ENCODE measurements around the gene CUL1. TPM values are rescaled to one million over a fixed set of nuclear protein-coding genes. Genes with fewer than 3 reads are reported as not detected.
A peak's percentile ranks its signal among the peaks of the same experiment; 100 is the strongest.

CUL1 gene
- total RNA-seq, 2 experiments from 2014 or later, result 72.7 to 75.3 TPM

- Mint-ChIP-seq H3K4me1 (no peaks in the 10 kb centered on the region), H3K36me3 (no peaks in the 10 kb centered on the region), H3K27me3 (no peaks in the 10 kb centered on the region), H3K27ac (no peak overlapping the region), H3K9me3 (peaks cover 4% of the 10 kb centered on the region), H3K4me3 (no peak overlapping the region)
- DNase-seq, result no peak
Measured at GRCh38 chr7:148686312-148686937, 12.3 kb upstream of the CUL1 start.

GRCh38 chr7:148687555-148687954, 11.1 kb upstream of the CUL1 start:
- DNase-seq, result no peak
- no peak overlapping the region for H3K27ac Mint-ChIP-seq
- H3K27me3 Mint-ChIP-seq, result no peaks in the 10 kb centered on the region
- no peaks in the 10 kb centered on the region for H3K9me3 Mint-ChIP-seq
- no peaks in the 10 kb centered on the region for H3K36me3 Mint-ChIP-seq
- no peaks in the 10 kb centered on the region for H3K4me1 Mint-ChIP-seq
- no peak overlapping the region for H3K4me3 Mint-ChIP-seq

DNA sequence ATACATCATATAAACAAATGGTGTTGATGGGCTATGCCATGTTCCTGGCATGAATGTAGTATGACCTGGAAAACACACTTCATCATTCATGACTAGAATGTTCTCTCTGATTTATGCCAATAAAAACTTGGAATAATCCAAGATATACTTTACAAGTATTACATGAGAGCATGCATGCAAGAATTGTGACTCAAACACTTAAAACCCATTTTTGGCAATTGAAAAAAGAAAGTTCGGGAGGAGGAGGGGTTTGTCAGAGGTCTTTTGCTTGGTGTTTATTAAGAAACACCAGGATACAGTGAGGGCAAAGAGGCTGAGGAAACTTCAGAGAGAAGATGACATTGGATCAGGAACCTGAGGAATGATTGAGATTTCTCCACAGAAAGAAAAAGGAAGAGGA, 10.2 kb upstream of the CUL1 start:
- H3K27me3 Mint-ChIP-seq, result no peaks in the 10 kb centered on the region
- no peak overlapping the region for H3K4me3 Mint-ChIP-seq
- no peaks in the 10 kb centered on the region for H3K4me1 Mint-ChIP-seq
- H3K9me3 Mint-ChIP-seq, result no peaks in the 10 kb centered on the region
- DNase-seq, result no peak
- no peaks in the 10 kb centered on the region for H3K36me3 Mint-ChIP-seq
- H3K27ac Mint-ChIP-seq, result no peak overlapping the region

GRCh38 chr7:148693651-148694050, 5.1 kb upstream of the CUL1 start:
- Mint-ChIP-seq H3K4me3 (no peak overlapping the region), H3K9me3 (no peaks in the 10 kb centered on the region), H3K27ac (no peak overlapping the region), H3K4me1 (peaks cover 19% of the 10 kb centered on the region), H3K27me3 (no peaks in the 10 kb centered on the region), H3K36me3 (no peaks in the 10 kb centered on the region)
- no peak for DNase-seq

GRCh38 chr7:148694631-148695030, 4.1 kb upstream of the CUL1 start:
- H3K27me3 Mint-ChIP-seq, result no peaks in the 10 kb centered on the region
- H3K4me1 Mint-ChIP-seq, result peaks cover 19% of the 10 kb centered on the region
- DNase-seq, result no peak
- no peaks in the 10 kb centered on the region for H3K36me3 Mint-ChIP-seq
- no peak overlapping the region for H3K4me3 Mint-ChIP-seq
- H3K27ac Mint-ChIP-seq, result no peak overlapping the region
- H3K9me3 Mint-ChIP-seq, result no peaks in the 10 kb centered on the region

- peaks cover 11% of the 10 kb centered on the region for H3K36me3 Mint-ChIP-seq
- no peak overlapping the region for H3K4me3 Mint-ChIP-seq
- H3K27ac Mint-ChIP-seq, result peak overlapping the region; percentile 36
- H3K27me3 Mint-ChIP-seq, result no peaks in the 10 kb centered on the region
- no peaks in the 10 kb centered on the region for H3K9me3 Mint-ChIP-seq
- DNase-seq, result no peak
- H3K4me1 Mint-ChIP-seq, result peaks cover 26% of the 10 kb centered on the region
Measured at GRCh38 chr7:148695953-148696352, 2.8 kb upstream of the CUL1 start.

DNA sequence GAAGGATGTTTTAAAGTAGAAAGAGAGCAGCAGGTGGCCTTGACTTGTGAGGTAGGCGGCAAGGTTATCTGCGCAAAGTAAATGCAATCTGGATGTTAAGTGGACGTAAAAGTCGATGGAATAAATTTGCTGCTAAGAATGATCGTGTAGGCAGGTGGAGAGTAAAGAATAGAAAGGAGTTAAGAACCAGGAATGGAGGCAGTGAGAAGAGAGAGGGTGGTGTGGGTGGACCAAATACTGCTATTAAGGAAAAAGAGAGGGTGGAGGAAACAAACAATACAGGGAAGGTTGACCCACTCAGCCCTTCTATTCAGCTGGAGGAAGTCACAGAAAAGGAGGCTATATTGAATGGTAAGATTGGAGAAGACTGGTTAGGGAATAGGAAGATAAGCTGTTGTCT, 1.9 kb upstream of the CUL1 start:
- Mint-ChIP-seq H3K9me3 (no peaks in the 10 kb centered on the region), H3K27me3 (no peaks in the 10 kb centered on the region), H3K4me1 (peaks cover 34% of the 10 kb centered on the region), H3K4me3 (no peak overlapping the region), H3K36me3 (peaks cover 13% of the 10 kb centered on the region), H3K27ac (peak overlapping the region; percentile 54)
- DNase-seq, result no peak

GRCh38 chr7:148697256-148698006, 1.3 kb upstream of the CUL1 start:
- no peaks in the 10 kb centered on the region for H3K27me3 Mint-ChIP-seq
- H3K9me3 Mint-ChIP-seq, result no peaks in the 10 kb centered on the region
- peaks cover 14% of the 10 kb centered on the region for H3K36me3 Mint-ChIP-seq
- peak; percentile 54 for DNase-seq
- H3K27ac Mint-ChIP-seq, result peak overlapping the region; percentile 92
- H3K4me3 Mint-ChIP-seq, result peak overlapping the region; percentile 82
- H3K4me1 Mint-ChIP-seq, result peaks cover 39% of the 10 kb centered on the region

- Mint-ChIP-seq H3K4me1 (peaks cover 45% of the 10 kb centered on the region), H3K27me3 (no peaks in the 10 kb centered on the region), H3K9me3 (no peaks in the 10 kb centered on the region), H3K27ac (peak overlapping the region; percentile 92), H3K36me3 (peaks cover 19% of the 10 kb centered on the region), H3K4me3 (peak overlapping the region; percentile 82)
- DNase-seq, result peak; percentile 34
Measured at GRCh38 chr7:148698007-148698396, 701 bp upstream of the CUL1 start.

- H3K36me3 Mint-ChIP-seq, result peaks cover 20% of the 10 kb centered on the region
- peak overlapping the region; percentile 74 for H3K4me3 Mint-ChIP-seq
- peak; percentile 77 for DNase-seq
- H3K4me1 Mint-ChIP-seq, result peaks cover 56% of the 10 kb centered on the region
- H3K27ac Mint-ChIP-seq, result peak overlapping the region; percentile 85
- no peaks in the 10 kb centered on the region for H3K27me3 Mint-ChIP-seq
- H3K9me3 Mint-ChIP-seq, result no peaks in the 10 kb centered on the region
Measured at GRCh38 chr7:148699024-148699781, 500 bp downstream of the CUL1 start.

DNA sequence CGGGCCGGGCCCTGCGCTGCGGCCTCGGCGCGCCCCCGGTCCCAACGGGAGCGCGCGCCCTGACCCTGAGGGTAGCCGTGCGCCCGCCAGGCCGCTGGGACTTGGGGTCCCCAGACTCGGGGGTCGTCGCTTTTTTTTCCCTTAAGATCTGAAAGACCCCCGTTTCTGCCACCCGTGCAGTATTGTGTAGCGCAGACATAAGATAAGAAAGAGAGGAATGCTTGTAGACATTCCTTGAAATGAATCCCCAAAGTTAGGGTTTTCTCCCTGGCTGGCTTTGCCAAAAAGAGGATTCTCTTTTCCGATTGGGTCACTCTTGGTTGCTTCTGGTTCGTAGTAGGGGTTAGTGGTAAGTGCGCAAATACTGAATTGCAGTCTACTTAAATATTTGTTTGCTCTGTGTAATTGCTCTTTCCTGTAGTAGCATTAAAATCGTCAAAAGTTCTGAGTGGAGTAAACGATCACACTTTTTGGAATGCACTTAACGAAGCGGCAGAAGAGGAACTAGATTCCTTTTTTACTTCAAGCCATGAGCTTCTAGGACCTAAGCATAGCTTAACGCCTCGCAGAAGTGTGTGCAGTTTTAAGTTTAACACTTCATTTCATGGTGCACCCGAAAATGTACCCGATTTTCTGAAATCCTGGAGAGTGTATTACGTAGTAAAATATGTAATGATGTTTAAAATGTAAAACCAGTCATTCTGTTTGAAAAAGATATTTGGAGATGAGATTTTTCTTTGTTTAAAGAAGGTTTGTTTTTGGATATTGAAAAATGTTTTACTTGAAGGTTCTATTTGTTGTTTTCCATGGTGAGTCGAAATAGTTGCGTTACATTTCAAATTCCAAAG, 1.3 kb downstream of the CUL1 start:
- Mint-ChIP-seq H3K4me1 (peaks cover 62% of the 10 kb centered on the region), H3K27me3 (no peaks in the 10 kb centered on the region), H3K4me3 (peak overlapping the region; percentile 93), H3K36me3 (peaks cover 20% of the 10 kb centered on the region), H3K9me3 (no peaks in the 10 kb centered on the region), H3K27ac (peak overlapping the region; percentile 89)
- no peak for DNase-seq

GRCh38 chr7:148700661-148701064, 2.0 kb downstream of the CUL1 start:
- Mint-ChIP-seq H3K36me3 (peaks cover 20% of the 10 kb centered on the region), H3K4me1 (peaks cover 67% of the 10 kb centered on the region), H3K9me3 (no peaks in the 10 kb centered on the region), H3K4me3 (peak overlapping the region; percentile 93), H3K27ac (peak overlapping the region; percentile 89), H3K27me3 (no peaks in the 10 kb centered on the region)
- DNase-seq, result peak; percentile 53

GRCh38 chr7:148701414-148701813, 2.7 kb downstream of the CUL1 start:
- no peak overlapping the region for H3K27ac Mint-ChIP-seq

GRCh38 chr7:148702876-148703670, 4.4 kb downstream of the CUL1 start:
- Mint-ChIP-seq H3K4me3 (no peak overlapping the region), H3K4me1 (peaks cover 69% of the 10 kb centered on the region), H3K27ac (no peak overlapping the region), H3K9me3 (no peaks in the 10 kb centered on the region), H3K27me3 (no peaks in the 10 kb centered on the region), H3K36me3 (peaks cover 20% of the 10 kb centered on the region)
- DNase-seq, result no peak

More at GRCh38 chr7:148701414-148701813, 2.7 kb downstream of the CUL1 start:
- Mint-ChIP-seq H3K36me3 (peaks cover 20% of the 10 kb centered on the region), H3K4me1 (peaks cover 70% of the 10 kb centered on the region), H3K27me3 (no peaks in the 10 kb centered on the region), H3K4me3 (peak overlapping the region; percentile 93), H3K9me3 (no peaks in the 10 kb centered on the region)
- DNase-seq, result no peak
